ENCODE measurements around the gene NAALADL1.
A peak's percentile ranks its signal among the peaks of the same experiment; 100 is the strongest.

The NAALADL1 gene

GRCh38 chr11:65047581-65048422, 10.6 kb downstream of the NAALADL1 start:
- DNase-seq: no peak

GRCh38 chr11:65045728-65046127, 12.6 kb downstream of the NAALADL1 start:
- no peak for DNase-seq

- no peak for DNase-seq
Measured at GRCh38 chr11:65045061-65045460, 13.3 kb downstream of the NAALADL1 start.

- peak; percentile 25 for DNase-seq
Measured at GRCh38 chr11:65043881-65044501, 14.4 kb downstream of the NAALADL1 start.

- DNase-seq: peak; percentile 18
Measured at GRCh38 chr11:65042891-65043290, 15.5 kb downstream of the NAALADL1 start.

GRCh38 chr11:65040847-65041622, 17.3 kb downstream of the NAALADL1 start, which contains the start of gene SAC3D1:
SAC3D1 (plus strand) TSS chr11:65041210; CDS start chr11:65041293, 83 bp downstream.
- peak; percentile 98 for DNase-seq

GRCh38 chr11:65040520-65040846, 17.9 kb downstream of the NAALADL1 start:
- no peak for DNase-seq

GRCh38 chr11:65036931-65037330, 21.4 kb downstream of the NAALADL1 start:
- DNase-seq: no peak

GRCh38 chr11:65035579-65035978, 22.8 kb downstream of the NAALADL1 start:
- DNase-seq: no peak

- DNase-seq: no peak
Measured at GRCh38 chr11:65034423-65034822, 23.9 kb downstream of the NAALADL1 start.

- DNase-seq: no peak
Measured at GRCh38 chr11:65032216-65032615, 26.1 kb downstream of the NAALADL1 start.

GRCh38 chr11:65027213-65028067, 30.9 kb downstream of the NAALADL1 start, which contains the start of gene SNX15:
SNX15 (plus strand) TSS chr11:65027439; CDS start chr11:65027538, 99 bp downstream.
- peak; percentile 97 for DNase-seq

GRCh38 chr11:65026810-65027209, 31.5 kb downstream of the NAALADL1 start:
- no peak for DNase-seq

GRCh38 chr11:65023502-65023901, 34.9 kb downstream of the NAALADL1 start:
- DNase-seq: peak; percentile 60

GRCh38 chr11:65021509-65021908, 36.8 kb downstream of the NAALADL1 start:
- no peak for DNase-seq

- no peak for DNase-seq
Measured at GRCh38 chr11:65021003-65021402, 37.4 kb downstream of the NAALADL1 start.

GRCh38 chr11:65019824-65020223, 38.5 kb downstream of the NAALADL1 start:
- DNase-seq: no peak

- no peak for DNase-seq
Measured at GRCh38 chr11:65017937-65018336, 40.4 kb downstream of the NAALADL1 start.

- DNase-seq: peak; percentile 13
Measured at GRCh38 chr11:65016705-65017104, 41.6 kb downstream of the NAALADL1 start.

- peak; percentile 67 for DNase-seq
Measured at GRCh38 chr11:65014726-65015227, 43.6 kb downstream of the NAALADL1 start.

- DNase-seq: peak; percentile 90
Measured at GRCh38 chr11:65013888-65014725, 44.2 kb downstream of the NAALADL1 start, which contains the start of gene ARL2. ARL2 (plus strand) TSS chr11:65014160; CDS start chr11:65014208, 48 bp downstream.

Data from hematopoietic multipotent progenitor cell treated with erythropoietin and hydrocortisone succinate and interleukin-3 and kit ligand, for 8 days (in vitro differentiated cells).